GM18858 (cell line): ENCODE data around the gene PRSS12.
"Not testable (repeated sequence)": the region's sequence is repeated elsewhere in the genome, so short reads cannot be mapped to it uniquely, and the experiment has no call there.

Experiments used
- ATAC-seq: cut with Tn5 transposase; IDR thresholded peaks from one replicate; pipeline ENCODE4 v1.9.1; 2021; ENCODE audit not compliant: unreplicated experiment

PRSS12 gene

GRCh38 chr4:118280501-118281218, 72.1 kb downstream of the PRSS12 start:
- peak; percentile 22 for ATAC-seq

GRCh38 chr4:118279920-118280432, 72.8 kb downstream of the PRSS12 start:
- no peak for ATAC-seq

GRCh38 chr4:118279328-118279727, 73.5 kb downstream of the PRSS12 start:
- ATAC-seq, result no peak

- ATAC-seq, result peak; percentile 67
Observed at GRCh38 chr4:118278473-118279274, 74.1 kb downstream of the PRSS12 start.

GRCh38 chr4:118277243-118277642, 75.6 kb downstream of the PRSS12 start:
- ATAC-seq, result no peak

- ATAC-seq, result no peak
Observed at GRCh38 chr4:118276580-118276979, 76.2 kb downstream of the PRSS12 start.

GRCh38 chr4:118273642-118274041, 79.2 kb downstream of the PRSS12 start:
- no peak for ATAC-seq

- no peak for ATAC-seq
Observed at GRCh38 chr4:118271788-118272187, 81.0 kb downstream of the PRSS12 start.

GRCh38 chr4:118270492-118270891, 82.3 kb downstream of the PRSS12 start:
- ATAC-seq, result peak; percentile 57

- ATAC-seq, result no peak
Observed at GRCh38 chr4:118268780-118269179, 84.0 kb downstream of the PRSS12 start.

- ATAC-seq, result not testable (repeated sequence)
Observed at GRCh38 chr4:118266145-118266496, 86.7 kb downstream of the PRSS12 start.

- ATAC-seq, result no peak
Observed at GRCh38 chr4:118265312-118266144, 87.3 kb downstream of the PRSS12 start.

- ATAC-seq, result no peak
Observed at GRCh38 chr4:118264096-118264495, 88.7 kb downstream of the PRSS12 start.

GRCh38 chr4:118260309-118260708, 92.5 kb downstream of the PRSS12 start:
- no peak for ATAC-seq

GRCh38 chr4:118259111-118259510, 93.7 kb downstream of the PRSS12 start:
- no peak for ATAC-seq

GRCh38 chr4:118254368-118254767, 98.4 kb downstream of the PRSS12 start:
- no peak for ATAC-seq

GRCh38 chr4:118249890-118250289, 102.9 kb downstream of the PRSS12 start:
- no peak for ATAC-seq

- no peak for ATAC-seq
Observed at GRCh38 chr4:118237531-118237930, 115.3 kb downstream of the PRSS12 start.

GRCh38 chr4:118235566-118236120, 117.2 kb downstream of the PRSS12 start:
- ATAC-seq, result no peak
